ENCODE measurements around the gene PTPRN2. TPM values are rescaled to one million over a fixed set of nuclear protein-coding genes. Genes with fewer than 3 reads are reported as not detected.
"Not testable (repeated sequence)": the region's sequence is repeated elsewhere in the genome, so short reads cannot be mapped to it uniquely, and the experiment has no call there.

PTPRN2 gene
- total RNA-seq, 4 donors from 2014 or later, result 6.6 to 10.7 (median 8.2) TPM

- no peaks in the 10 kb centered on the region for H3K4me1 ChIP-seq
- no peak overlapping the region for H3K27ac ChIP-seq
- peaks cover 0 to 13% (median 5%) of the 10 kb centered on the region in 4 donors for H3K9me3 ChIP-seq
- TF ChIP-seq EP300 (IDR thresholded peaks at IDR 0.05), result no peak
- no peak for TF ChIP-seq POLR2A (IDR thresholded peaks at IDR 0.05)
- no peak for TF ChIP-seq CTCF (IDR thresholded peaks at IDR 0.05)
- no peak for DNase-seq (ENCODE audit: low spot score in 2 of 2)
- no peaks in the 10 kb centered on the region for H3K27me3 ChIP-seq
- H3K4me3 ChIP-seq, result no peak overlapping the region
- 67 to 81% methylated on average over 4 of the region's 4 CpGs for WGBS, 2 donors
- H3K36me3 ChIP-seq, result no peaks in the 10 kb centered on the region
Observed at GRCh38 chr7:158035343-158035742, 552.3 kb downstream of the PTPRN2 start.

GRCh38 chr7:158034571-158034970 lies 553.1 kb downstream of the PTPRN2 start:
- H3K36me3 ChIP-seq, result no peaks in the 10 kb centered on the region
- peaks cover 0 to 9% (median 4%) of the 10 kb centered on the region in 4 donors for H3K9me3 ChIP-seq
- DNase-seq (ENCODE audit: low spot score in 2 of 2), result no peak
- no peaks in the 10 kb centered on the region for H3K27me3 ChIP-seq
- TF ChIP-seq EP300 (IDR thresholded peaks at IDR 0.05), result no peak
- TF ChIP-seq POLR2A (IDR thresholded peaks at IDR 0.05), result no peak
- TF ChIP-seq CTCF (IDR thresholded peaks at IDR 0.05), result no peak
- 59 to 78% methylated on average over 3 of the region's 3 CpGs for WGBS, 2 donors
- no peaks in the 10 kb centered on the region for H3K4me1 ChIP-seq
- no peak overlapping the region for H3K4me3 ChIP-seq
- no peak overlapping the region for H3K27ac ChIP-seq

- H3K27me3 ChIP-seq; H3K27ac ChIP-seq; DNase-seq (ENCODE audit: low spot score in 2 of 2); H3K9me3 ChIP-seq; H3K36me3 ChIP-seq; H3K4me1 ChIP-seq; H3K4me3 ChIP-seq: not testable (repeated sequence)
- WGBS, 2 donors, result 86 to 96% methylated on average over 5 to 6 of the region's 6 CpGs
Observed at GRCh38 chr7:158033925-158034324, 553.7 kb downstream of the PTPRN2 start.

- TF ChIP-seq POLR2A (IDR thresholded peaks at IDR 0.05) (no peak), CTCF (IDR thresholded peaks at IDR 0.05) (no peak), EP300 (IDR thresholded peaks at IDR 0.05) (no peak)
- DNase-seq (ENCODE audit: low spot score in 2 of 2), result no peak
- Histone ChIP-seq H3K9me3 (no peaks in the 10 kb centered on the region), H3K27ac (no peak overlapping the region), H3K36me3 (no peaks in the 10 kb centered on the region), H3K4me3 (no peak overlapping the region), H3K4me1 (no peaks in the 10 kb centered on the region), H3K27me3 (no peaks in the 10 kb centered on the region)
- WGBS, 2 donors, result 91 to 92% methylated on average over 8 of the region's 8 CpGs
Observed at GRCh38 chr7:158033196-158033595, 554.4 kb downstream of the PTPRN2 start.

GRCh38 chr7:158032561-158033115 lies 555.0 kb downstream of the PTPRN2 start:
- no peak for DNase-seq (ENCODE audit: low spot score in 2 of 2)
- TF ChIP-seq EP300 (IDR thresholded peaks at IDR 0.05), result no peak
- no peak for TF ChIP-seq CTCF (IDR thresholded peaks at IDR 0.05)
- TF ChIP-seq POLR2A (IDR thresholded peaks at IDR 0.05), result no peak
- WGBS, 2 donors, result 65 to 72% methylated on average over 11 of the region's 11 CpGs

GRCh38 chr7:158031867-158032308 lies 555.7 kb downstream of the PTPRN2 start:
- Histone ChIP-seq H3K27ac (no peak overlapping the region), H3K27me3 (no peaks in the 10 kb centered on the region), H3K4me3 (no peak overlapping the region), H3K36me3 (no peaks in the 10 kb centered on the region), H3K9me3 (no peaks in the 10 kb centered on the region), H3K4me1 (no peaks in the 10 kb centered on the region)
- WGBS, 2 donors, result 33 to 36% methylated on average over 13 of the region's 13 CpGs
- TF ChIP-seq CTCF (IDR thresholded peaks at IDR 0.05) (no peak), EP300 (IDR thresholded peaks at IDR 0.05) (no peak), POLR2A (IDR thresholded peaks at IDR 0.05) (no peak)
- no peak for DNase-seq (ENCODE audit: low spot score in 2 of 2)

More at GRCh38 chr7:158032561-158033115, 555.0 kb downstream of the PTPRN2 start:
- Histone ChIP-seq H3K27ac (no peak overlapping the region), H3K36me3 (no peaks in the 10 kb centered on the region), H3K4me3 (no peak overlapping the region), H3K9me3 (no peaks in the 10 kb centered on the region), H3K4me1 (no peaks in the 10 kb centered on the region), H3K27me3 (no peaks in the 10 kb centered on the region)
